ENCODE measurements around the gene ZNRF2. TPM values are rescaled to one million over a fixed set of nuclear protein-coding genes. Genes with fewer than 3 reads are reported as not detected.
A peak's percentile ranks its signal among the peaks of the same experiment; 100 is the strongest.

Gene ZNRF2
- total and polyA plus RNA-seq, 2 of the 13 experiments (the other 11 are each of a cell fraction or from before 2014, with no cell fraction given), result 3.5 to 7.7 TPM

DNA sequence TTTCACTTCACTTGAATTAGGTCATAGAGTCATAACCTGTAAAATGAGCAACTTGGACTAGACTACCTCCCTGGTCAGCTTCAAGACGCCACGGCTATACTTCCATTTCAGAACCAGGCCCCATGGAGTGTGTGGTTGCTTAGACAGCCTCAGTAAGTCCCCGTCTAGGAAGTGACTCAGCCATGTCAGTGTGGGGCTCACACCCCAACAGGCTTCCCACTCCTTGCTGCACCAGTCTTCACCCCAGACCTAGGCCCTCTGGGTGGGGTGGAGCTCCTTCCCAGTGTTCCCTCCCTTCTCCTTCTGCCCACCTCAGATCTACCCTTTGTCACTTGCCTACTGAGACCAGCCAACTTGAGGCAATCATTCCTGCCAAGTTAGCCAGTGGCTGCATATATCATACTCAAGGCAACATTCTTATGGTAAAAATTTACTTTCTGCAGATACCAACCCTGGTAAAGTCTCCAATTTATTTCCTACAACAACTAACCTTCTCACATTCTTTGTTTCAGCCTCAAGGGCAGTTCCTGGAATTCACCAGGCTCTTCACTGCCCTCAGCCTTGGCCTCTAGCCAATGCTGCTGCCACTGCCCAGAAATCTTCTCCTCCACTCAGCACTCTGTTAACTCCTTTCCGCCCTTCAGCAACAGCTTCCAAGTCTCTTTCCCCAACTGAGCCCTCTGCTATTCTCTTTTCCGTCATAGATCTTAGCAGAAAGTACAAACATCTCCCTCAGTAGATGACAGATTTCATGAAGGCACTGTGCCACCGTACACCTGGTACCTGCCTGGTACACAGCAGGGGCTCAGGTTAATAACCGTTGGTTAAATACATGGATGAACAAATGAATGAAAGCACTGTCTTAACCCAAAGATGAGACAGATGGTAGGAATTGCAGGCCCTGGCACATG, 31.3 kb upstream of the ZNRF2 start:
- Histone ChIP-seq H3K4me1 (ENCODE audit: insufficient read depth, low read length) (peaks cover 64% of the 10 kb centered on the region), H3K9me3 (ENCODE audit: low read length) (no peaks in the 10 kb centered on the region)
- 0 out of 2 replicates have a peak, but pooled peaks have one; percentile 21 for TF ChIP-seq GATAD2A (CRISPR knock-in tag; IDR thresholded peaks at IDR 0.05)
- TF ChIP-seq ZFYVE20 (CRISPR knock-in tag; IDR thresholded peaks at IDR 0.05; ENCODE audit: borderline replicate concordance, low read depth), result no peak
- TF ChIP-seq PTBP1 (IDR thresholded peaks at IDR 0.05; ENCODE audit: low read depth, low read length, poor library complexity, severe bottlenecking), result no peak
- TF ChIP-seq FOXC1 (CRISPR knock-in tag; IDR thresholded peaks at IDR 0.05; ENCODE audit: borderline replicate concordance), result no peak
- TF ChIP-seq, protein P1, sequence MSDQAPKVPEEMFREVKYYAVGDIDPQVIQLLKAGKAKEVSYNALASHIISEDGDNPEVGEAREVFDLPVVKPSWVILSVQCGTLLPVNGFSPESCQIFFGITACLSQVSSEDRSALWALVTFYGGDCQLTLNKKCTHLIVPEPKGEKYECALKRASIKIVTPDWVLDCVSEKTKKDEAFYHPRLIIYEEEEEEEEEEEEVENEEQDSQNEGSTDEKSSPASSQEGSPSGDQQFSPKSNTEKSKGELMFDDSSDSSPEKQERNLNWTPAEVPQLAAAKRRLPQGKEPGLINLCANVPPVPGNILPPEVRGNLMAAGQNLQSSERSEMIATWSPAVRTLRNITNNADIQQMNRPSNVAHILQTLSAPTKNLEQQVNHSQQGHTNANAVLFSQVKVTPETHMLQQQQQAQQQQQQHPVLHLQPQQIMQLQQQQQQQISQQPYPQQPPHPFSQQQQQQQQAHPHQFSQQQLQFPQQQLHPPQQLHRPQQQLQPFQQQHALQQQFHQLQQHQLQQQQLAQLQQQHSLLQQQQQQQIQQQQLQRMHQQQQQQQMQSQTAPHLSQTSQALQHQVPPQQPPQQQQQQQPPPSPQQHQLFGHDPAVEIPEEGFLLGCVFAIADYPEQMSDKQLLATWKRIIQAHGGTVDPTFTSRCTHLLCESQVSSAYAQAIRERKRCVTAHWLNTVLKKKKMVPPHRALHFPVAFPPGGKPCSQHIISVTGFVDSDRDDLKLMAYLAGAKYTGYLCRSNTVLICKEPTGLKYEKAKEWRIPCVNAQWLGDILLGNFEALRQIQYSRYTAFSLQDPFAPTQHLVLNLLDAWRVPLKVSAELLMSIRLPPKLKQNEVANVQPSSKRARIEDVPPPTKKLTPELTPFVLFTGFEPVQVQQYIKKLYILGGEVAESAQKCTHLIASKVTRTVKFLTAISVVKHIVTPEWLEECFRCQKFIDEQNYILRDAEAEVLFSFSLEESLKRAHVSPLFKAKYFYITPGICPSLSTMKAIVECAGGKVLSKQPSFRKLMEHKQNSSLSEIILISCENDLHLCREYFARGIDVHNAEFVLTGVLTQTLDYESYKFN (CRISPR knock-in tag; conservative IDR thresholded peaks at IDR 0.05), result no peak
- TF ChIP-seq CHCHD3 (CRISPR knock-in tag; IDR thresholded peaks at IDR 0.05), result no peak
- no peak for TF ChIP-seq GATAD1 (CRISPR knock-in tag; IDR thresholded peaks at IDR 0.05)
- TF ChIP-seq ZNF34 (CRISPR knock-in tag; IDR thresholded peaks at IDR 0.05; ENCODE audit: borderline replicate concordance), result no peak
- TF ChIP-seq ZBTB49 (CRISPR knock-in tag; IDR thresholded peaks at IDR 0.05; ENCODE audit: borderline replicate concordance), result no peak
- peak; percentile 82 for TF ChIP-seq BCL6 (CRISPR knock-in tag; IDR thresholded peaks at IDR 0.05)
- TF ChIP-seq MBD4 (IDR thresholded peaks at IDR 0.05; ENCODE audit: borderline replicate concordance, low read length), result no peak
- TF ChIP-seq SNAPC4 (CRISPR knock-in tag; IDR thresholded peaks at IDR 0.05), result no peak

More for the DNA sequence above, 31.3 kb upstream of the ZNRF2 start:
- Histone ChIP-seq H3K79me2 (ENCODE audit: insufficient read depth, low read length) (no peaks in the 10 kb centered on the region), H3K4me3 (replicated peaks in 1 of 3; ENCODE audit: insufficient read depth in 1 of 3, low read depth in 2 of 3, low read length in 3 of 3) (no peak overlapping the region), H3K27ac (ENCODE audit: extremely low read length, insufficient read depth, low read length) (no peak overlapping the region), H3K27me3 (ENCODE audit: control insufficient read depth in 1 of 2, insufficient read depth in 2 of 2, low read length in 2 of 2) (no peaks in the 10 kb centered on the region), H4K20me1 (ENCODE audit: insufficient read depth, low read length) (no peaks in the 10 kb centered on the region), H3K36me3 (replicated peaks in 1 of 2; ENCODE audit: control insufficient read depth in 1 of 2, insufficient read depth in 2 of 2, low read length in 2 of 2) (no peaks in the 10 kb centered on the region), H3K4me2 (ENCODE audit: low read depth, low read length) (0 out of 2 replicates have a peak overlapping the region, but pooled peaks have one; percentile 88), H2AFZ (ENCODE audit: low read length) (no peak overlapping the region), H3K9ac (ENCODE audit: insufficient read depth, low read depth, low read length) (no peak overlapping the region)
- ATAC-seq (no peak), FAIRE-seq (no peak), DNase-seq (ENCODE audit: low spot score) (no peak)
- in situ Hi-C loops (cut with HindIII; ENCODE audit: extremely low pct_ligation_motif_present, low pct_unique_long_range_greater_than_20kb), result no loop called here
- WGBS (ENCODE audit: low lambda C conversion rate), result 87% methylated on average over 5 of the region's 7 CpGs
- intact Hi-C loops (cut with micrococcal nuclease; ENCODE audit: unreplicated experiment), result no loop called here
- BruUV-seq (replicated peaks), result no TSS peak
- ChIA-PET CTCF (ENCODE audit: low intra/inter-chr PET ratio, low total read pairs) (no interaction called here), POLR2A (no interaction called here)

Measured in HepG2 (cell line).